NCI-H82 (cell line): Measurements from ENCODE around the gene RAD51B.
"Not testable (repeated sequence)": the region's sequence is repeated elsewhere in the genome, so short reads cannot be mapped to it uniquely, and the experiment has no call there.

Source experiments
- DNase-seq: peaks from one replicate; lab custom pipeline; 2025; lab: John Stamatoyannopoulos, UW

Gene RAD51B

GRCh38 chr14:68657300-68658028 is 837.9 kb downstream of the RAD51B start:
- no peak for DNase-seq

- no peak for DNase-seq
Observed at GRCh38 chr14:68658029-68658509, 838.5 kb downstream of the RAD51B start.

GRCh38 chr14:68658943-68659931 is 839.7 kb downstream of the RAD51B start:
- DNase-seq: peak; percentile 18

- DNase-seq: no peak
Observed at GRCh38 chr14:68660495-68660894, 840.9 kb downstream of the RAD51B start.

GRCh38 chr14:68661226-68662225 is 841.9 kb downstream of the RAD51B start:
- peak; percentile 30 for DNase-seq

GRCh38 chr14:68662392-68662791 is 842.8 kb downstream of the RAD51B start:
- peak; percentile 95 for DNase-seq

- DNase-seq: not testable (repeated sequence)
Observed at GRCh38 chr14:68662826-68663225, 843.2 kb downstream of the RAD51B start.

- no peak for DNase-seq
Observed at GRCh38 chr14:68663385-68664076, 844.0 kb downstream of the RAD51B start.

- DNase-seq: no peak
Observed at GRCh38 chr14:68664225-68664681, 844.7 kb downstream of the RAD51B start.

- no peak for DNase-seq
Observed at GRCh38 chr14:68665131-68665530, 845.6 kb downstream of the RAD51B start.

- DNase-seq: no peak
Observed at GRCh38 chr14:68665792-68666204, 846.2 kb downstream of the RAD51B start.

- DNase-seq: no peak
Observed at GRCh38 chr14:68666236-68666635, 846.7 kb downstream of the RAD51B start.

- DNase-seq: no peak
Observed at GRCh38 chr14:68666899-68667298, 847.3 kb downstream of the RAD51B start.

GRCh38 chr14:68667313-68667791 is 847.8 kb downstream of the RAD51B start:
- no peak for DNase-seq

GRCh38 chr14:68668028-68668427 is 848.4 kb downstream of the RAD51B start:
- DNase-seq: no peak

GRCh38 chr14:68668531-68668930 is 849.0 kb downstream of the RAD51B start:
- DNase-seq: peak; percentile 42

GRCh38 chr14:68669111-68669511 is 849.5 kb downstream of the RAD51B start:
- no peak for DNase-seq

GRCh38 chr14:68669603-68670358 is 850.2 kb downstream of the RAD51B start:
- DNase-seq: no peak

GRCh38 chr14:68670359-68670715 is 850.8 kb downstream of the RAD51B start:
- DNase-seq: no peak

GRCh38 chr14:68671909-68672308 is 852.3 kb downstream of the RAD51B start:
- no peak for DNase-seq
